H9 (cell line): ENCODE data around the gene SLC39A7. TPM values are rescaled to one million over a fixed set of nuclear protein-coding genes. Genes with fewer than 3 reads are reported as not detected.

ENCODE experiments used
- DNase-seq: peaks from one replicate; pipeline ENCODE4 v3.0.0-alpha.2; 2017
- H2AFZ ChIP-seq: one replicate; pipeline ENCODE4 v1.6.1; 2013; ENCODE audit warnings: mild to moderate bottlenecking, low read length, control low read depth, moderate library complexity
- H2AK5ac ChIP-seq: 2 replicates; pipeline ENCODE4 v1.6.1; 2013; ENCODE audit warnings: low read length, control low read depth, mixed read lengths; ENCODE audit not compliant: insufficient read length
- H2BK120ac ChIP-seq: one replicate; pipeline ENCODE4 v1.6.1; 2013; ENCODE audit warnings: low read depth, mild to moderate bottlenecking, low read length, control low read depth, inconsistent platforms; ENCODE audit not compliant: poor library complexity, severe bottlenecking
- H2BK12ac ChIP-seq: 2 replicates; pipeline ENCODE4 v1.6.1; 2013; ENCODE audit warnings: low read length, control low read depth, mixed read lengths, low read depth; ENCODE audit not compliant: insufficient read length
- H2BK15ac ChIP-seq: 2 replicates; pipeline ENCODE4 v1.6.1; 2013; ENCODE audit warnings: low read depth, low read length, control low read depth
- H2BK20ac ChIP-seq: one replicate; pipeline ENCODE4 v1.6.1; 2013; ENCODE audit warnings: low read depth, mild to moderate bottlenecking, low read length, control low read depth, inconsistent platforms; ENCODE audit not compliant: poor library complexity, severe bottlenecking
- H2BK5ac ChIP-seq: 2 replicates; pipeline ENCODE4 v1.6.1; 2013; ENCODE audit warnings: low read length, control low read depth, mixed read lengths; ENCODE audit not compliant: insufficient read length
- H3K14ac ChIP-seq: 2 replicates; pipeline ENCODE4 v1.6.1; 2013; ENCODE audit warnings: low read length, control low read depth; ENCODE audit not compliant: insufficient read depth
- H3K18ac ChIP-seq: 2 replicates; pipeline ENCODE4 v1.6.1; 2013; ENCODE audit warnings: low read depth, mild to moderate bottlenecking, mixed read lengths, low read length, control low read depth; ENCODE audit not compliant: insufficient read length
- H3K23ac ChIP-seq: 2 replicates; pipeline ENCODE4 v1.6.1; 2013; ENCODE audit warnings: low read length, control low read depth, mixed read lengths, low read depth; ENCODE audit not compliant: insufficient read length
- H3K23me2 ChIP-seq: 2 replicates; pipeline ENCODE4 v1.6.1; 2013; ENCODE audit warnings: low read depth, mild to moderate bottlenecking, mixed read lengths, low read length, control low read depth; ENCODE audit not compliant: insufficient read length, poor library complexity, severe bottlenecking
- H3K27ac ChIP-seq: 2 replicates; pipeline ENCODE4 v1.5.1; 2013; ENCODE audit warnings: low read length, control low read depth, mixed read lengths, low read depth; ENCODE audit not compliant: insufficient read length
- H3K27me3 ChIP-seq: 2 replicates; pipeline ENCODE4 v1.6.1; 2013; ENCODE audit warnings: low read length, control low read depth, inconsistent platforms; ENCODE audit not compliant: insufficient read depth
- H3K4ac ChIP-seq: 2 replicates; pipeline ENCODE4 v1.6.1; 2013; ENCODE audit warnings: low read depth, mild to moderate bottlenecking, control low read depth, inconsistent platforms, low read length, moderate library complexity
- H3K4me1 ChIP-seq: 2 replicates; pipeline ENCODE4 v1.6.1; 2013; ENCODE audit warnings: low read length, control low read depth, inconsistent platforms; ENCODE audit not compliant: insufficient read depth
- H3K4me2 ChIP-seq: 2 replicates; pipeline ENCODE4 v1.6.1; 2013; ENCODE audit warnings: low read length, control low read depth, mixed read lengths; ENCODE audit not compliant: insufficient read length, insufficient read depth
- H3K56ac ChIP-seq: 2 replicates; pipeline ENCODE4 v1.6.1; 2013; ENCODE audit warnings: low read depth, mild to moderate bottlenecking, mixed read lengths, low read length, control low read depth; ENCODE audit not compliant: insufficient read length
- H3K79me1 ChIP-seq: 2 replicates; pipeline ENCODE4 v1.6.1; 2013; ENCODE audit warnings: low read depth, mild to moderate bottlenecking, moderate library complexity, low read length, control low read depth, inconsistent platforms; ENCODE audit not compliant: insufficient read depth, poor library complexity, severe bottlenecking
- H3K79me2 ChIP-seq: 2 replicates; pipeline ENCODE4 v1.6.1; 2013; ENCODE audit warnings: low read length, control low read depth, inconsistent platforms; ENCODE audit not compliant: insufficient read depth
- H3K9ac ChIP-seq: 2 replicates; pipeline ENCODE4 v1.6.1; 2013; ENCODE audit warnings: low read length, control low read depth, mixed read lengths; ENCODE audit not compliant: insufficient read length; ENCODE audit errors: extremely low read depth
- H3K9me3 ChIP-seq: one replicate; pipeline ENCODE4 v1.6.1; 2013; ENCODE audit warnings: low read depth, low read length, inconsistent platforms; ENCODE audit not compliant: control insufficient read depth
- H3T11ph ChIP-seq: one replicate; pipeline ENCODE4 v1.6.1; 2013; ENCODE audit warnings: mild to moderate bottlenecking, low read length, control low read depth, inconsistent platforms
- H4K20me1 ChIP-seq: one replicate; pipeline ENCODE4 v1.6.1; 2013; ENCODE audit not compliant: control insufficient read depth, insufficient read length, insufficient read depth
- H4K5ac ChIP-seq: 2 replicates; pipeline ENCODE4 v1.6.1; 2013; ENCODE audit warnings: low read depth, mild to moderate bottlenecking, mixed read lengths, low read length, control low read depth; ENCODE audit not compliant: insufficient read length
- H4K8ac ChIP-seq: replicated peaks from 2 replicates; pipeline ENCODE4 v1.6.1; 2013; ENCODE audit warnings: low read length, control low read depth, mixed read lengths, low read depth; ENCODE audit not compliant: insufficient read length
- H4K91ac ChIP-seq: 2 replicates; pipeline ENCODE4 v1.6.1; 2013; ENCODE audit warnings: low read depth, mild to moderate bottlenecking, moderate library complexity, mixed read lengths, low read length, control low read depth; ENCODE audit not compliant: insufficient read length
- H3K27ac Mint-ChIP-seq, 3 experiments: 2 replicates in 2 of 3; 3 replicates in 1 of 3; pipeline ENCODE4 v1.8.0; 2020 to 2021; ENCODE audit warnings: mixed read lengths in 3 of 3, mild to moderate bottlenecking in 1 of 3, moderate library complexity in 1 of 3
- H3K27me3 Mint-ChIP-seq: 2 replicates; pipeline ENCODE4 v1.8.0; 2021; ENCODE audit warnings: low read depth, mild to moderate bottlenecking, moderate library complexity, mixed read lengths
- H3K36me3 Mint-ChIP-seq, 3 experiments: 2 replicates in 2 of 3; 3 replicates in 1 of 3; pipeline ENCODE4 v1.8.0; 2020 to 2021; ENCODE audit warnings: low read depth in 3 of 3, mixed read lengths in 3 of 3; ENCODE audit not compliant: insufficient read depth in 1 of 3
- H3K4me1 Mint-ChIP-seq, 2 experiments: 2 replicates each; pipeline ENCODE4 v1.8.0; 2020; ENCODE audit warnings: mixed read lengths in 2 of 2
- H3K4me3 Mint-ChIP-seq, 2 experiments: 2 replicates in 1 of 2; 3 replicates in 1 of 2; pipeline ENCODE4 v1.8.0; 2020 to 2021; ENCODE audit warnings: mild to moderate bottlenecking in 2 of 2, mixed read lengths in 2 of 2, moderate library complexity in 1 of 2
- H3K9me3 Mint-ChIP-seq, 2 experiments: 2 replicates in 1 of 2; 3 replicates in 1 of 2; pipeline ENCODE4 v1.8.0; 2020; ENCODE audit warnings: mild to moderate bottlenecking in 2 of 2, mixed read lengths in 2 of 2, moderate library complexity in 1 of 2
- WGBS: extraction: QIAGEN DNeasy Blood & Tissue Kit; methylation state at CpG from one replicate; pipeline ENCODE4 v1.1.7; 2013; ENCODE audit warnings: missing lambda C conversion rate, low lambda C conversion rate, mixed read lengths; ENCODE audit not compliant: insufficient read length; ENCODE audit errors: extremely low coverage; 5-methylcytosine and 5-hydroxymethylcytosine counted together
- total RNA-seq: library from RNA; stranded (reverse); gene quantifications from 2 replicates; pipeline ENCODE4 v1.2.1, GENCODE V29; 2021
- TF ChIP-seq, protein P1 (sequence below): fragments of 200-600 bp; sonication (generic); conservative IDR thresholded peaks from 3 replicates; pipeline ENCODE4 v1.8.0; 2021; ENCODE audit warnings: antibody characterized with exemption, mild to moderate bottlenecking

The SLC39A7 gene
- total RNA-seq, 1 experiment from 2014 or later, result 107 TPM

DNA sequence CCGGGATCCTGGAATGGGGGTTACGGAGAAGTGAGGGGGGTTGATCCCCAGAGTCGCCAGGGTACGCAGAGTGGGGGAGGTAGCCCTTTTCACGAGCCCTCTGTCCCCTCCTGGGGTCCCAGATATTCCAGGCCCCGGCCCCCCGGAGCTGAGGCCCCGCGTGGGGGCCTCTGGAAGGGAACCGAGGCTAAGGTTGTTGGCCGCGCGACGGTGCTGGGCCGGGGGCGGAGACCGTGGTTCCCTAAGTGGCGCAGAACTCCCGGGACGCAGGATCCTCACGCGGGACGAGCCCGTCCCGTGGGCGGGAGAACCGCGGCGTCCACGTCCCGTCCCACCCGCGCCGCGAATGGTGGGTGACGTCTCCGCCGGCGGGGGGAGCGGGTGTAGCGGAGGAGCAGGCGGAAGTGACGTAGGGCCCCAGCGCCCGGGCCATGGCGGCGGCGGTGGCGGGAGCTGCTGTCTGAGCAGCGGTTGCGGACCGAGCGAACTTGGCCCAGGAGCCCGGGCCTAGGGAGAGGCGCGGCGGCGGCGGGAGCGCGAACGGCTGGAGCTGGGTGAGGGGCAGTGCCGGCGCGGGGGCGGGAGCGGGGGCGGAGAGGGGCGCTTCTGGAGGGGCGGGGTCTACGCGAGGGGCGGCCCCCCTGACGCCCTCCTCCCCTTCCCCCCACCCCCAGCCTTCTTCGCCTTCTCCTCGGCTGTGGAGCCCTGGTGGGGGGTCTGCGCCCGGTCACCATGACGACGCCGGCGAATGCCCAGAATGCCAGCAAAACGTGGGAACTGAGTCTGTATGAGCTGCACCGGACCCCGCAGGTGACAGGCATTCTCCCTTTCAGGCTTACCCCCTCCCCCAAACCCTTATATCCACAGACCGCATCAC, 7.7 kb downstream of the SLC39A7 start, which contains the start of gene RING1:
RING1 (plus strand) TSS at position 410 of the 877 bp plus-strand sequence; CDS start at position 733, 323 bp downstream.
- H3K27ac Mint-ChIP-seq, result peak within 1 kb of the TSS; percentile 4 to 86 (median 8); a peak in 3 of 7 replicates
- no peak within 1 kb of the TSS for H2AFZ ChIP-seq
- H3K56ac ChIP-seq, result no peak within 1 kb of the TSS
- no peak within 1 kb of the TSS for H4K5ac ChIP-seq
- H3T11ph ChIP-seq, result no peak within 1 kb of the TSS
- no peak within 1 kb of the TSS for H3K23ac ChIP-seq
- peak within 1 kb of the TSS; percentile 23 for H3K18ac ChIP-seq
- peaks cover 3% of the 10 kb centered on the region for H4K20me1 ChIP-seq
- peaks cover 24% of the 10 kb centered on the region for H3K23me2 ChIP-seq
- peaks cover 66% of the 10 kb centered on the region for H3K27me3 Mint-ChIP-seq
- H2BK120ac ChIP-seq, result no peak within 1 kb of the TSS
- no peak within 1 kb of the TSS for H2AK5ac ChIP-seq
- H3K14ac ChIP-seq, result 0 out of 2 replicates have a peak within 1 kb of the TSS, but pooled peaks have one; percentile 47
- no peaks in the 10 kb centered on the region; a peak in 1 of 5 replicates for H3K9me3 Mint-ChIP-seq
- no peak within 1 kb of the TSS for H2BK5ac ChIP-seq
- TF ChIP-seq, protein P1, sequence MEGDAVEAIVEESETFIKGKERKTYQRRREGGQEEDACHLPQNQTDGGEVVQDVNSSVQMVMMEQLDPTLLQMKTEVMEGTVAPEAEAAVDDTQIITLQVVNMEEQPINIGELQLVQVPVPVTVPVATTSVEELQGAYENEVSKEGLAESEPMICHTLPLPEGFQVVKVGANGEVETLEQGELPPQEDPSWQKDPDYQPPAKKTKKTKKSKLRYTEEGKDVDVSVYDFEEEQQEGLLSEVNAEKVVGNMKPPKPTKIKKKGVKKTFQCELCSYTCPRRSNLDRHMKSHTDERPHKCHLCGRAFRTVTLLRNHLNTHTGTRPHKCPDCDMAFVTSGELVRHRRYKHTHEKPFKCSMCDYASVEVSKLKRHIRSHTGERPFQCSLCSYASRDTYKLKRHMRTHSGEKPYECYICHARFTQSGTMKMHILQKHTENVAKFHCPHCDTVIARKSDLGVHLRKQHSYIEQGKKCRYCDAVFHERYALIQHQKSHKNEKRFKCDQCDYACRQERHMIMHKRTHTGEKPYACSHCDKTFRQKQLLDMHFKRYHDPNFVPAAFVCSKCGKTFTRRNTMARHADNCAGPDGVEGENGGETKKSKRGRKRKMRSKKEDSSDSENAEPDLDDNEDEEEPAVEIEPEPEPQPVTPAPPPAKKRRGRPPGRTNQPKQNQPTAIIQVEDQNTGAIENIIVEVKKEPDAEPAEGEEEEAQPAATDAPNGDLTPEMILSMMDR, result no peak
- H3K4me3 Mint-ChIP-seq, result peak within 1 kb of the TSS; percentile 83 to 95
- H3K4me1 Mint-ChIP-seq, result peaks cover 42 to 52% of the 10 kb centered on the region in 2 experiments
- WGBS, result no CpG with 5 or more reads among the region's 86 CpGs
- H4K91ac ChIP-seq, result no peak within 1 kb of the TSS
- H3K79me1 ChIP-seq, result no peaks in the 10 kb centered on the region
- H4K8ac ChIP-seq, result no peak within 1 kb of the TSS
- no peak within 1 kb of the TSS for H2BK12ac ChIP-seq
- peaks cover 6% of the 10 kb centered on the region; the same call in 1 of the 2 replicates for H3K4me1 ChIP-seq
- H2BK20ac ChIP-seq, result no peak within 1 kb of the TSS
- peak within 1 kb of the TSS; percentile 80 for H3K4me2 ChIP-seq
- peaks cover 30% of the 10 kb centered on the region; the same call in 1 of the 2 replicates for H3K27me3 ChIP-seq
- no peak within 1 kb of the TSS for H3K9ac ChIP-seq
- H3K27ac ChIP-seq, result no peak within 1 kb of the TSS
- no peak within 1 kb of the TSS for H3K4ac ChIP-seq
- no peaks in the 10 kb centered on the region for H3K9me3 ChIP-seq
- no peak within 1 kb of the TSS for H2BK15ac ChIP-seq
- H3K79me2 ChIP-seq, result no peaks in the 10 kb centered on the region
- peaks cover 13 to 33% (median 21%) of the 10 kb centered on the region in 3 experiments for H3K36me3 Mint-ChIP-seq
- peak; percentile 85 for DNase-seq
